ENCODE measurements around the gene ROGDI.

DNA sequence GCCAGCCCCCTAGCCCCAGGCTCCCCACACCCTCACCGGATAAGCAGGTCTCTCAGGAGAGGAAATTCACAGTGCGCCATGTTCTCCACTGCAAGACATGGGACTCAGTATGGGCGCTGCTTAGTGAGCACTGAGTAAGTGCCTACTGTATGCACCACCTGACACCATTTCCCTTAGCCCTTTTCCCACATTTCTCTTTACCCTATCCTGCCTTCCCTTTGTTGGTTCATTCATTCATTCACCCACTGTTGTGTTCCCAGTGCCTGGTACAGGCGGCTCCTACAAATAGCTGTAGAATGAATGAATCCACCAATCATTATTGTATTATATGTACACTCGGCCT is 24.4 kb downstream of the ROGDI start:
- TF ChIP-seq POLR2AphosphoS5 (IDR thresholded peaks at IDR 0.05) (no peak), CTCF (IDR thresholded peaks at IDR 0.05) (no peak), POLR2A (IDR thresholded peaks at IDR 0.05) (no peak), EP300 (IDR thresholded peaks at IDR 0.05) (no peak)

Data from suprapubic skin (tissue), 4 donors.